RCC 7860 (cell line): ENCODE results near the gene TPM2.
"Not testable (repeated sequence)": the region's sequence is repeated elsewhere in the genome, so short reads cannot be mapped to it uniquely, and the experiment has no call there.

Source experiments
- DNase-seq: peaks from one replicate; pipeline ENCODE4 v3.0.0-alpha.2; 2015; ENCODE audit warnings: low spot score
- FAIRE-seq: peaks from 2 replicates; lab custom pipeline; 2012; peaks lifted over from hg19 to GRCh38; lab: Jason Lieb, UNC

The TPM2 gene

DNA sequence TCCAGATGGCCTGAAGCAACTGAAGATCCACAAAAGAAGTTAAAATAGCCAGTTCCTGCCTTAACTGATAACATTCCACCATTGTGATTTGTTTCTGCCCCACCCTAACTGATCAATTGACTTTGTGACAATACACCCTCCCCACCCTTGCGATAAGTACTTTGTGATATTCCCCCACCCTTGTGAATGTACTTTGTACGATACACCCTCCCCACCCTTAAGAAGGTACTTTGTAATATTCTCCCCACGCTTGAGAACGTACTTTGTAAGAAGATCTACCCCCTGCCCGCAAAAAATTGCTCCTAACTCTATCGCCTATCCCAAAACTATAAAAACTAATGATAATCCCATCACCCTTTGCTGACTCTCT, 52.9 kb downstream of the TPM2 start:
- FAIRE-seq, DNase-seq: not testable (repeated sequence)

DNA sequence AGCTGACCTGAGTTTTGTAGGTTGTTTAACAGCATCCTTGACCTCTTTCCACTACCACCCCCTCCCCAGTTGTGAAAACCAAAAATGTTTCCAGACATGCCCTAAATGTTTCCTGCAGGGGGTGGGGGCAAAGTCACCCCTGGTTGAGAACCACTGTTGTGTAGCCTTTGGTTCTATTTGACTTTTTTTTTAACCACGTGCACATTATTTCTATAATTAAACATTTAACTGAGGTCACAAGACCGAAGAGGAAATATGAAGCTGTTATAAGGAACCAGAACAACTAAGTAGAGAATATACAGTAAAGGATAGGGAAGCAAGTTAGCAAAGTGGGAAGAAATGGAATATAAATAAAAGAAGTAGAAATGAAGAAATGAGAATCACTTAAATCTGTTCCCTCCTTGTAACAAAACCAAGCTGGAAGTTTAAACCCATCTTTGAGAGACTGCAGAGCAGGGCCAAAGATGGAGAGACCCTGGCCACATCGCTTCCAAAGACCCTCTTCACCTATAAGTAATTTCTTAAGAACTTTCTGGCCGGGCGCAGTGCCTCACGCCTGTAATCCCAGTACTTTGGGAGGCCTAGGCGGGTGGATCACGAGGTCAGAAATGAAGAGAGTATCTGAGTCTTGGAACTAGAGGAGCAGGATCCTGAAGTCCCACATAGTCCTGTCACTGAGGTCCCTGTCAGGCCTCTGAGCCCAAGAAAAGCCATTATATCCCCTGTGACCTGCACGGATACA, 53.4 kb downstream of the TPM2 start:
- FAIRE-seq (no peak), DNase-seq (no peak)

DNA sequence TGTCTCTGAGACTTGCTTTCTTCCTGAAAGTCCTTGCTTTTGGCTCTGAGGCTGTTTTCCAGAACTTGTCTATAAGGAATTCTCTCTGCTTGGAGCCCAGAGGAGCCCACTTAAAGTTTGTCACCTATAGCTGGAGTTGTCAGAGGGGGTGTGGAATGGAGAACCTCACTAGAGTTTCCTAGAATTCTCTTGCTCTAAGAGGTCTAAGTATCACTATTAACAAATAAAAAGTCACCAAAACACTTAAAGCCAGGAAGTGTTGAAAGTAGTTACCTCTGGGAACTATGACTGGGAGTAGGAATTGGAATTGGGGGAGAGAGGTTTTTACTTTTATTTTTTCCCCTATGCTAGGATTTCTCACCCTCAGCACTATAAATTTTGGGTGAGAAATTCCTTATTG, 54.0 kb downstream of the TPM2 start:
- FAIRE-seq, result no peak
- no peak for DNase-seq
